Smooth muscle cell (in vitro differentiated cells): ENCODE measurements around the gene FASLG. TPM values are rescaled to one million over a fixed set of nuclear protein-coding genes. Genes with fewer than 3 reads are reported as not detected.

Experiments
- DNase-seq: peaks from one replicate; lab custom pipeline; 2025; ENCODE audit not compliant: unreplicated experiment; lab: John Stamatoyannopoulos, UW
- H2AFZ ChIP-seq: fragments of 200-600 bp; sonication (generic); 2 replicates; pipeline ENCODE4 v1.6.0; 2016; ENCODE audit warnings: antibody characterized with exemption, low read depth, mild to moderate bottlenecking
- H3F3A ChIP-seq: fragments of 200-600 bp; sonication (generic); 2 replicates; pipeline ENCODE4 v1.6.0; 2017; ENCODE audit warnings: antibody characterized with exemption, low read depth
- H3K27ac ChIP-seq: fragments of 200-600 bp; sonication (generic); 2 replicates; pipeline ENCODE4 v1.5.1; 2016; ENCODE audit warnings: low read depth, mild to moderate bottlenecking
- H3K27me3 ChIP-seq: fragments of 200-600 bp; sonication (generic); 2 replicates; pipeline ENCODE4 v1.6.1; 2016; ENCODE audit warnings: low read depth, mild to moderate bottlenecking
- H3K36me3 ChIP-seq: fragments of 200-600 bp; sonication (generic); 2 replicates; pipeline ENCODE4 v1.5.1; 2016; ENCODE audit warnings: low read depth
- H3K4me1 ChIP-seq: fragments of 200-600 bp; sonication (generic); 2 replicates; pipeline ENCODE4 v1.5.1; 2016; ENCODE audit warnings: low read depth
- H3K4me2 ChIP-seq: fragments of 200-600 bp; sonication (generic); 2 replicates; pipeline ENCODE4 v1.6.0; 2016; ENCODE audit warnings: mild to moderate bottlenecking
- H3K4me3 ChIP-seq: fragments of 200-600 bp; sonication (generic); 2 replicates; pipeline ENCODE4 v1.5.1; 2016; ENCODE audit warnings: mild to moderate bottlenecking
- H3K79me2 ChIP-seq: fragments of 200-600 bp; sonication (generic); 2 replicates; pipeline ENCODE4 v1.6.0; 2016; ENCODE audit warnings: low read depth, mild to moderate bottlenecking
- H3K9ac ChIP-seq: fragments of 200-600 bp; sonication (generic); 2 replicates; pipeline ENCODE4 v1.6.0; 2016; ENCODE audit warnings: low read depth
- H3K9me3 ChIP-seq: fragments of 200-600 bp; sonication (generic); replicated peaks from 2 replicates; pipeline ENCODE4 v1.5.1; 2016; ENCODE audit warnings: low read depth
- H4K20me1 ChIP-seq: fragments of 200-600 bp; sonication (generic); 2 replicates; pipeline ENCODE4 v1.6.0; 2016; ENCODE audit warnings: low read depth
- CTCF ChIP-seq: fragments of 200-600 bp; sonication (generic); IDR thresholded peaks from 2 replicates; pipeline ENCODE4 v1.5.1; 2017; ENCODE audit warnings: borderline replicate concordance, mild to moderate bottlenecking, antibody characterized with exemption; ENCODE audit not compliant: insufficient read depth, poor library complexity, severe bottlenecking
- WGBS: methylation state at CpG from one replicate; pipeline ENCODE4 v1.1.7; 2016; ENCODE audit warnings: low lambda C conversion rate; 5-methylcytosine and 5-hydroxymethylcytosine counted together
- polyA plus RNA-seq: library from polyadenylated mRNA; unstranded; fragments of >200 nt; fragmentation: Nextera tagmentation; extraction: Ambion mirVana; gene quantifications from 2 replicates; pipeline ENCODE4 v1.2.1, GENCODE V29; 2016
- total RNA-seq: library from RNA; depleted of rRNA; stranded (reverse); fragments of >200 nt; gene quantifications from 2 replicates; pipeline ENCODE4 v1.2.3, GENCODE V29; 2014

The FASLG gene
- total and polyA plus RNA-seq, 2 experiments from 2014 or later: not detected

- Histone ChIP-seq H3K79me2 (no peaks in the 10 kb centered on the region), H3K4me3 (no peak overlapping the region), H3K4me1 (no peaks in the 10 kb centered on the region), H2AFZ (no peak overlapping the region), H3K9ac (no peak overlapping the region), H4K20me1 (no peaks in the 10 kb centered on the region), H3K36me3 (no peaks in the 10 kb centered on the region), H3F3A (no peaks in the 10 kb centered on the region), H3K4me2 (no peak overlapping the region), H3K27me3 (no peaks in the 10 kb centered on the region), H3K9me3 (no peaks in the 10 kb centered on the region), H3K27ac (no peak overlapping the region)
- DNase-seq: no peak
- no peak for TF ChIP-seq CTCF
- WGBS: 93% methylated on average over 2 of the region's 2 CpGs
Observed at GRCh38 chr1:172650474-172651193, 8.3 kb upstream of the FASLG start.

GRCh38 chr1:172653015-172653709 is 5.7 kb upstream of the FASLG start:
- no peaks in the 10 kb centered on the region for H3K4me1 ChIP-seq
- H3K27me3 ChIP-seq: no peaks in the 10 kb centered on the region
- 75% methylated on average over 5 of the region's 5 CpGs for WGBS
- no peak for TF ChIP-seq CTCF
- no peak overlapping the region for H2AFZ ChIP-seq
- no peak overlapping the region for H3K4me3 ChIP-seq
- no peaks in the 10 kb centered on the region for H3K9me3 ChIP-seq
- H3K36me3 ChIP-seq: no peaks in the 10 kb centered on the region
- no peak overlapping the region for H3K4me2 ChIP-seq
- DNase-seq: no peak
- H3K79me2 ChIP-seq: no peaks in the 10 kb centered on the region
- no peak overlapping the region for H3K9ac ChIP-seq
- no peak overlapping the region for H3K27ac ChIP-seq
- H4K20me1 ChIP-seq: no peaks in the 10 kb centered on the region
- no peaks in the 10 kb centered on the region for H3F3A ChIP-seq

- Histone ChIP-seq H3K79me2 (no peaks in the 10 kb centered on the region), H3K4me1 (no peaks in the 10 kb centered on the region), H4K20me1 (no peaks in the 10 kb centered on the region), H3K9me3 (no peaks in the 10 kb centered on the region), H3K9ac (no peak overlapping the region), H3K36me3 (no peaks in the 10 kb centered on the region), H3F3A (no peaks in the 10 kb centered on the region), H3K4me2 (no peak overlapping the region), H3K27ac (no peak overlapping the region), H2AFZ (no peak overlapping the region), H3K4me3 (no peak overlapping the region), H3K27me3 (no peaks in the 10 kb centered on the region)
- no peak for DNase-seq
- TF ChIP-seq CTCF: no peak
- 81% methylated on average over 2 of the region's 2 CpGs for WGBS
Observed at GRCh38 chr1:172654535-172654934, 4.4 kb upstream of the FASLG start.
